Measurements from ENCODE around the gene CACNG6. TPM values are rescaled to one million over a fixed set of nuclear protein-coding genes. Genes with fewer than 3 reads are reported as not detected.

The CACNG6 gene, protein sequence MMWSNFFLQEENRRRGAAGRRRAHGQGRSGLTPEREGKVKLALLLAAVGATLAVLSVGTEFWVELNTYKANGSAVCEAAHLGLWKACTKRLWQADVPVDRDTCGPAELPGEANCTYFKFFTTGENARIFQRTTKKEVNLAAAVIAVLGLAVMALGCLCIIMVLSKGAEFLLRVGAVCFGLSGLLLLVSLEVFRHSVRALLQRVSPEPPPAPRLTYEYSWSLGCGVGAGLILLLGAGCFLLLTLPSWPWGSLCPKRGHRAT
- 0.16 and 0.72 TPM in 2 replicates for total RNA-seq

GRCh38 chr19:53991224-53992113 is at the start of gene CACNG6:
Gene CACNG6, plus strand, starts transcription at chr19:53991637. Its CDS starts 1,241 bp downstream, at chr19:53992878.

DNA sequence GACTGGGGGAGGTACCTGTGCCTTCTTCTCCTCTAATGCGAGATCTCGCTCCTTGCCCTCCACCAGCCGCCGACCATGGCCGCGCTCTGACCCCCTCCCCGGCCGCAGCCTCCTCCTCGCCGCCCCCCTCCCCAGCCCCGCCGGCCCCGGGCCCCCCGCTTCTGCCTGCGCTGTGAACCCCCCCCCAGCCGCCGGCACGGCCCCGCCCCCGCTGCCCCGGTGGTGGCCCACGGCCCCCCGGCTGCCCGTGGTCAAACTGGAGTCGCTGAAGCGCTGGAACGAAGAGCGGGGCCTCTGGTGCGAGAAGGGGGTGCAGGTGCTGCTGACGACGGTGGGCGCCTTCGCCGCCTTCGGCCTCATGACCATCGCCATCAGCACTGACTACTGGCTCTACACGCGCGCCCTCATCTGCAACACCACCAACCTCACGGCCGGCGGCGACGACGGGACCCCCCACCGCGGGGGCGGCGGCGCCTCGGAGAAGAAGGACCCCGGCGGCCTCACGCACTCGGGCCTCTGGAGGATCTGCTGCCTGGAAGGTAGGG is 28.5 kb upstream of the CACNG6 start, which contains the start of gene CACNG8:
TSS of gene CACNG8 (plus strand) at position 51 of the 545 bp plus-strand sequence.

Other genes with a start within 250 kb of the CACNG6 start
- gene NLRP12, start 167.3 kb upstream of the CACNG6 start, total RNA-seq, result 0.32 TPM in 1 of 2 replicates, not detected in the other
- 107 and 148 TPM in 2 replicates for gene MYADM, start 123.8 kb upstream of the CACNG6 start, total RNA-seq
- gene PRKCG, start 109.4 kb upstream of the CACNG6 start, total RNA-seq, result 0.49 TPM in 1 of 2 replicates, not detected in the other
- gene CACNG7, start 82.4 kb upstream of the CACNG6 start, total RNA-seq, result 6.3 and 11.3 TPM in 2 replicates
- gene CACNG8, start 28.7 kb upstream of the CACNG6 start, total RNA-seq, result 0.72 and 0.97 TPM in 2 replicates
- not detected in 2 replicates for gene VSTM1, start 72.3 kb downstream of the CACNG6 start, total RNA-seq
- gene TARM1, start 89.7 kb downstream of the CACNG6 start, total RNA-seq, result not detected in 2 replicates
- 0.49 and 2.0 TPM in 2 replicates for gene OSCAR, start 109.2 kb downstream of the CACNG6 start, total RNA-seq
- 13.4 and 40.8 TPM in 2 replicates for gene NDUFA3, start 111.2 kb downstream of the CACNG6 start, total RNA-seq
- gene TFPT, start 124.0 kb downstream of the CACNG6 start, total RNA-seq, result 13.9 and 22.2 TPM in 2 replicates
- gene PRPF31, start 124.1 kb downstream of the CACNG6 start, total RNA-seq, result 50.2 and 52.7 TPM in 2 replicates
- gene CNOT3, start 146.1 kb downstream of the CACNG6 start, total RNA-seq, result 15.5 and 20.4 TPM in 2 replicates
- gene LENG1, start 168.1 kb downstream of the CACNG6 start, total RNA-seq, result 3.4 and 4.5 TPM in 2 replicates
- gene TMC4, start 181.5 kb downstream of the CACNG6 start, total RNA-seq, result 0.32 and 0.90 TPM in 2 replicates
- 98.8 and 123 TPM in 2 replicates for gene MBOAT7, start 197.9 kb downstream of the CACNG6 start, total RNA-seq
- gene TSEN34, start 199.7 kb downstream of the CACNG6 start, total RNA-seq, result 82.1 and 116 TPM in 2 replicates
- gene RPS9, start 209.2 kb downstream of the CACNG6 start, total RNA-seq, result 2,181 and 2,831 TPM in 2 replicates
- gene LILRB3, start 231.4 kb downstream of the CACNG6 start, total RNA-seq, result not detected in 2 replicates